GM23338 (cell line): ENCODE results near the gene RAB36. TPM values are rescaled to one million over a fixed set of nuclear protein-coding genes. Genes with fewer than 3 reads are reported as not detected.

ENCODE experiments used
- ATAC-seq: fragments of 200-7000 bp; cut with Tn5 transposase; 3 replicates; pipeline ENCODE4 v1.9.1; 2020
- DNase-seq: peaks from one replicate; pipeline ENCODE4 v3.0.0-alpha.2; 2015; ENCODE audit warnings: low spot score
- H2AFZ ChIP-seq: fragments of 200-600 bp; sonication (generic); 2 replicates; pipeline ENCODE4 v1.8.0; 2016; ENCODE audit warnings: antibody characterized with exemption, mild to moderate bottlenecking, moderate library complexity
- H3F3A ChIP-seq: fragments of 200-600 bp; sonication (generic); replicated peaks from 2 replicates; pipeline ENCODE4 v1.8.0; 2017; ENCODE audit warnings: antibody characterized with exemption, mixed run types, low read depth
- H3K27ac ChIP-seq: fragments of 200-600 bp; sonication (generic); 2 replicates; pipeline ENCODE4 v1.6.1; 2016; ENCODE audit warnings: low read depth
- H3K27me3 ChIP-seq: fragments of 200-600 bp; sonication (generic); 2 replicates; pipeline ENCODE4 v1.8.0; 2016; ENCODE audit warnings: mild to moderate bottlenecking, mixed run types, moderate library complexity; ENCODE audit not compliant: insufficient read depth
- H3K36me3 ChIP-seq: fragments of 200-600 bp; sonication (generic); 2 replicates; pipeline ENCODE4 v1.8.0; 2016; ENCODE audit warnings: mild to moderate bottlenecking; ENCODE audit not compliant: insufficient read depth
- H3K4me1 ChIP-seq: fragments of 200-600 bp; sonication (generic); 2 replicates; pipeline ENCODE4 v1.8.0; 2016; ENCODE audit warnings: mild to moderate bottlenecking, moderate library complexity; ENCODE audit not compliant: insufficient read depth
- H3K4me2 ChIP-seq: fragments of 200-600 bp; sonication (generic); 2 replicates; pipeline ENCODE4 v1.7.1; 2017; ENCODE audit warnings: mixed run types
- H3K4me3 ChIP-seq: fragments of 200-600 bp; sonication (generic); 2 replicates; pipeline ENCODE4 v1.6.1; 2016; ENCODE audit warnings: mixed run types
- H3K79me2 ChIP-seq: fragments of 200-600 bp; sonication (generic); replicated peaks from 2 replicates; pipeline ENCODE4 v1.8.0; 2017; ENCODE audit warnings: mild to moderate bottlenecking; ENCODE audit not compliant: insufficient read depth
- H3K9me2 ChIP-seq: fragments of 200-600 bp; sonication (generic); 2 replicates; pipeline ENCODE4 v1.8.0; 2017; ENCODE audit not compliant: insufficient read depth
- H4K20me1 ChIP-seq: fragments of 200-600 bp; sonication (generic); replicated peaks from 2 replicates; pipeline ENCODE4 v1.8.0; 2017; ENCODE audit warnings: mild to moderate bottlenecking; ENCODE audit not compliant: insufficient read depth
- H3K27ac Mint-ChIP-seq: 2 replicates; pipeline ENCODE4 v1.8.0; 2020; ENCODE audit warnings: inconsistent platforms, mild to moderate bottlenecking, moderate library complexity, mixed read lengths
- H3K27me3 Mint-ChIP-seq: 3 replicates; pipeline ENCODE4 v1.8.0; 2022; ENCODE audit warnings: low read depth, mild to moderate bottlenecking, moderate library complexity, mixed read lengths, inconsistent platforms; ENCODE audit not compliant: insufficient read depth, poor library complexity
- H3K36me3 Mint-ChIP-seq: 3 replicates; pipeline ENCODE4 v1.8.0; 2021; ENCODE audit warnings: low read depth, mild to moderate bottlenecking, inconsistent platforms, moderate library complexity, mixed read lengths
- H3K4me1 Mint-ChIP-seq: 3 replicates; pipeline ENCODE4 v1.8.0; 2020; ENCODE audit warnings: mild to moderate bottlenecking, inconsistent platforms, mixed read lengths
- H3K4me3 Mint-ChIP-seq: 3 replicates; pipeline ENCODE4 v1.8.0; 2021; ENCODE audit warnings: moderate library complexity, mild to moderate bottlenecking, inconsistent platforms, mixed read lengths
- H3K9me3 Mint-ChIP-seq: 3 replicates; pipeline ENCODE4 v1.8.0; 2020; ENCODE audit warnings: moderate library complexity, mild to moderate bottlenecking, inconsistent platforms, mixed read lengths
- CREB1 ChIP-seq: fragments of 250-450 bp; sonication (Bioruptor Pico); IDR thresholded peaks from 2 replicates; pipeline ENCODE4 v1.5.0; 2020; ENCODE audit warnings: low read depth, mild to moderate bottlenecking, moderate library complexity
- ETS1 ChIP-seq: IDR thresholded peaks from 2 replicates; pipeline ENCODE4 v1.6.1; 2016; ENCODE audit warnings: antibody characterized with exemption
- EZH2phosphoT487 ChIP-seq: fragments of 200-600 bp; sonication (generic); IDR thresholded peaks from one replicate; pipeline ENCODE4 v1.8.1; 2018; ENCODE audit warnings: antibody characterized with exemption; ENCODE audit not compliant: unreplicated experiment
- NANOG ChIP-seq: IDR thresholded peaks from 2 replicates; pipeline ENCODE4 v1.6.1; 2016; ENCODE audit warnings: antibody characterized with exemption, borderline replicate concordance
- REST ChIP-seq: IDR thresholded peaks from one replicate; pipeline ENCODE4 v1.6.1; 2018; ENCODE audit warnings: antibody characterized with exemption; ENCODE audit not compliant: unreplicated experiment
- STAT1 ChIP-seq: IDR thresholded peaks from one replicate; pipeline ENCODE4 v1.6.1; 2016; ENCODE audit warnings: antibody characterized with exemption; ENCODE audit not compliant: unreplicated experiment
- ZNF114 ChIP-seq: fragments of 250-450 bp; sonication (Bioruptor Pico); IDR thresholded peaks from 2 replicates; pipeline ENCODE4 v1.5.0; 2020; ENCODE audit warnings: mild to moderate bottlenecking, moderate library complexity
- ZNF331 ChIP-seq: fragments of 250-450 bp; sonication (Bioruptor Pico); IDR thresholded peaks from 2 replicates; pipeline ENCODE4 v1.5.0; 2020; ENCODE audit warnings: low read depth, mild to moderate bottlenecking, moderate library complexity
- polyA plus RNA-seq: library from polyadenylated mRNA; unstranded; fragments of >200 nt; fragmentation: Nextera tagmentation; extraction: Ambion mirVana; gene quantifications from 2 replicates; pipeline ENCODE4 v1.2.1, GENCODE V29; 2016
- total RNA-seq: library from RNA; depleted of rRNA; stranded (reverse); fragments of >200 nt; shearing (Covaris generic); gene quantifications from 2 replicates; pipeline ENCODE4 v1.2.3, GENCODE V29; 2014
- TF ChIP-seq, protein P1 (sequence below): fragments of 250-450 bp; sonication (Bioruptor Pico); IDR thresholded peaks from 2 replicates; pipeline ENCODE4 v1.5.0; 2020; ENCODE audit warnings: mild to moderate bottlenecking, moderate library complexity

The RAB36 gene
- total and polyA plus RNA-seq, 2 experiments from 2014 or later = 0.58 to 1.2 TPM

- H3K27me3 ChIP-seq = no peaks in the 10 kb centered on the region
- no peaks in the 10 kb centered on the region for H3F3A ChIP-seq
- no peak overlapping the region for H3K4me3 ChIP-seq
- no peaks in the 10 kb centered on the region for H3K36me3 Mint-ChIP-seq
- peaks cover 17% of the 10 kb centered on the region for H3K27me3 Mint-ChIP-seq
- H3K4me1 Mint-ChIP-seq = peaks cover 2% of the 10 kb centered on the region; the same call in 2 of the 3 replicates
- H3K9me2 ChIP-seq = no peaks in the 10 kb centered on the region
- H3K27ac ChIP-seq = no peak overlapping the region
- no peak overlapping the region for H3K4me3 Mint-ChIP-seq
- H3K27ac Mint-ChIP-seq = no peak overlapping the region
- no peak for TF ChIP-seq NANOG
- TF ChIP-seq CREB1 (CRISPR knock-in tag) = no peak
- TF ChIP-seq ETS1 = no peak
- TF ChIP-seq, protein P1, sequence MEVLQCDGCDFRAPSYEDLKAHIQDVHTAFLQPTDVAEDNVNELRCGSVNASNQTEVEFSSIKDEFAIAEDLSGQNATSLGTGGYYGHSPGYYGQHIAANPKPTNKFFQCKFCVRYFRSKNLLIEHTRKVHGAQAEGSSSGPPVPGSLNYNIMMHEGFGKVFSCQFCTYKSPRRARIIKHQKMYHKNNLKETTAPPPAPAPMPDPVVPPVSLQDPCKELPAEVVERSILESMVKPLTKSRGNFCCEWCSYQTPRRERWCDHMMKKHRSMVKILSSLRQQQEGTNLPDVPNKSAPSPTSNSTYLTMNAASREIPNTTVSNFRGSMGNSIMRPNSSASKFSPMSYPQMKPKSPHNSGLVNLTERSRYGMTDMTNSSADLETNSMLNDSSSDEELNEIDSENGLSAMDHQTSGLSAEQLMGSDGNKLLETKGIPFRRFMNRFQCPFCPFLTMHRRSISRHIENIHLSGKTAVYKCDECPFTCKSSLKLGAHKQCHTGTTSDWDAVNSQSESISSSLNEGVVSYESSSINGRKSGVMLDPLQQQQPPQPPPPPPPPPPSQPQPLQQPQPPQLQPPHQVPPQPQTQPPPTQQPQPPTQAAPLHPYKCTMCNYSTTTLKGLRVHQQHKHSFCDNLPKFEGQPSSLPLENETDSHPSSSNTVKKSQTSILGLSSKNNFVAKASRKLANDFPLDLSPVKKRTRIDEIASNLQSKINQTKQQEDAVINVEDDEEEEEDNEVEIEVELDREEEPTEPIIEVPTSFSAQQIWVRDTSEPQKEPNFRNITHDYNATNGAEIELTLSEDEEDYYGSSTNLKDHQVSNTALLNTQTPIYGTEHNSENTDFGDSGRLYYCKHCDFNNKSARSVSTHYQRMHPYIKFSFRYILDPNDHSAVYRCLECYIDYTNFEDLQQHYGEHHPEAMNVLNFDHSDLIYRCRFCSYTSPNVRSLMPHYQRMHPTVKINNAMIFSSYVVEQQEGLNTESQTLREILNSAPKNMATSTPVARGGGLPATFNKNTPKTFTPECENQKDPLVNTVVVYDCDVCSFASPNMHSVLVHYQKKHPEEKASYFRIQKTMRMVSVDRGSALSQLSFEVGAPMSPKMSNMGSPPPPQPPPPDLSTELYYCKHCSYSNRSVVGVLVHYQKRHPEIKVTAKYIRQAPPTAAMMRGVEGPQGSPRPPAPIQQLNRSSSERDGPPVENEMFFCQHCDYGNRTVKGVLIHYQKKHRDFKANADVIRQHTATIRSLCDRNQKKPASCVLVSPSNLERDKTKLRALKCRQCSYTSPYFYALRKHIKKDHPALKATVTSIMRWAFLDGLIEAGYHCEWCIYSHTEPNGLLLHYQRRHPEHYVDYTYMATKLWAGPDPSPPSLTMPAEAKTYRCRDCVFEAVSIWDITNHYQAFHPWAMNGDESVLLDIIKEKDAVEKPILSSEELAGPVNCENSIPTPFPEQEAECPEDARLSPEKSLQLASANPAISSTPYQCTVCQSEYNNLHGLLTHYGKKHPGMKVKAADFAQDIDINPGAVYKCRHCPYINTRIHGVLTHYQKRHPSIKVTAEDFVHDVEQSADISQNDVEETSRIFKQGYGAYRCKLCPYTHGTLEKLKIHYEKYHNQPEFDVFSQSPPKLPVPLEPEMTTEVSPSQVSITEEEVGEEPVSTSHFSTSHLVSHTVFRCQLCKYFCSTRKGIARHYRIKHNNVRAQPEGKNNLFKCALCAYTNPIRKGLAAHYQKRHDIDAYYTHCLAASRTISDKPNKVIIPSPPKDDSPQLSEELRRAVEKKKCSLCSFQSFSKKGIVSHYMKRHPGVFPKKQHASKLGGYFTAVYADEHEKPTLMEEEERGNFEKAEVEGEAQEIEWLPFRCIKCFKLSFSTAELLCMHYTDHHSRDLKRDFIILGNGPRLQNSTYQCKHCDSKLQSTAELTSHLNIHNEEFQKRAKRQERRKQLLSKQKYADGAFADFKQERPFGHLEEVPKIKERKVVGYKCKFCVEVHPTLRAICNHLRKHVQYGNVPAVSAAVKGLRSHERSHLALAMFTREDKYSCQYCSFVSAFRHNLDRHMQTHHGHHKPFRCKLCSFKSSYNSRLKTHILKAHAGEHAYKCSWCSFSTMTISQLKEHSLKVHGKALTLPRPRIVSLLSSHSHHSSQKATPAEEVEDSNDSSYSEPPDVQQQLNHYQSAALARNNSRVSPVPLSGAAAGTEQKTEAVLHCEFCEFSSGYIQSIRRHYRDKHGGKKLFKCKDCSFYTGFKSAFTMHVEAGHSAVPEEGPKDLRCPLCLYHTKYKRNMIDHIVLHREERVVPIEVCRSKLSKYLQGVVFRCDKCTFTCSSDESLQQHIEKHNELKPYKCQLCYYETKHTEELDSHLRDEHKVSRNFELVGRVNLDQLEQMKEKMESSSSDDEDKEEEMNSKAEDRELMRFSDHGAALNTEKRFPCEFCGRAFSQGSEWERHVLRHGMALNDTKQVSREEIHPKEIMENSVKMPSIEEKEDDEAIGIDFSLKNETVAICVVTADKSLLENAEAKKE (CRISPR knock-in tag) = no peak
- TF ChIP-seq ZNF114 (CRISPR knock-in tag) = no peak
- TF ChIP-seq REST = no peak
- TF ChIP-seq STAT1 = no peak
- no peak for TF ChIP-seq ZNF331 (CRISPR knock-in tag)
- TF ChIP-seq EZH2phosphoT487 = no peak
- no peaks in the 10 kb centered on the region for H3K36me3 ChIP-seq
- no peaks in the 10 kb centered on the region for H3K9me3 Mint-ChIP-seq
- ATAC-seq = no peak
- no peak overlapping the region for H3K4me2 ChIP-seq
- H3K4me1 ChIP-seq = no peaks in the 10 kb centered on the region
- no peaks in the 10 kb centered on the region for H4K20me1 ChIP-seq
- H2AFZ ChIP-seq = no peak overlapping the region
- DNase-seq = no peak
- H3K79me2 ChIP-seq = no peaks in the 10 kb centered on the region
Observed at GRCh38 chr22:23123804-23124254, 21.4 kb upstream of the RAB36 start.
